Inflammatory macrophage treated with lipopolysaccharide for 1 hour (primary cell): ENCODE results near the gene ARL6.

Experiments
- DNase-seq, 2 donors: peaks; one replicate each; pipeline ENCODE4 v3.0.0-alpha.2; 2020 to 2022

The ARL6 gene, protein sequence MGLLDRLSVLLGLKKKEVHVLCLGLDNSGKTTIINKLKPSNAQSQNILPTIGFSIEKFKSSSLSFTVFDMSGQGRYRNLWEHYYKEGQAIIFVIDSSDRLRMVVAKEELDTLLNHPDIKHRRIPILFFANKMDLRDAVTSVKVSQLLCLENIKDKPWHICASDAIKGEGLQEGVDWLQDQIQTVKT

GRCh38 chr3:97764407-97765238, at the start of gene ARL6:
Gene ARL6 (plus strand): TSS chr3:97764758. CDS start chr3:97768108, 3,350 bp downstream.
- peak; percentile 62 to 71 for DNase-seq

GRCh38 chr3:97719156-97719821, 45.3 kb upstream of the ARL6 start:
- peak; percentile 35 to 77 for DNase-seq

- DNase-seq: no peak
Observed at GRCh38 chr3:97720417-97720816, 44.1 kb upstream of the ARL6 start.

- DNase-seq: no peak
Observed at GRCh38 chr3:97721446-97721845, 43.1 kb upstream of the ARL6 start.

DNA sequence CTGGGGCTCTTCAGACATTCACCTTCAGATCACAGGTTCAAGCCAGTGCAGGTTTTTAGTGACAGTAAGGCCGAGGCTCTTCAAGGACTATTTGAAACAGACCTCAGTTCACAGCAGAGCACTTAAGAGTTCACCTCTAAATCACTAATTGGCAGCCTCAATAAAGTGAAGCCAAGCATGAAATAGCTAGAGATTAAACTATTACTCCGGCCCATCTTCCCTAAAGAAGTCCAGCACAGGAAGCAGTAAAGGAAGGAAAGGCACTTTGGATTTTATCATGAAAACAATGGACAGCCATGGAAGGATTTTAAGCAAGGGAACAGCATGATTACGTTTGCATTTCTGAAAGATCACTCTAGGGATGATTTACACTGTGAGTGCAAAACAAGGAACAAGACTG, 27.6 kb upstream of the ARL6 start:
- no peak for DNase-seq

DNA sequence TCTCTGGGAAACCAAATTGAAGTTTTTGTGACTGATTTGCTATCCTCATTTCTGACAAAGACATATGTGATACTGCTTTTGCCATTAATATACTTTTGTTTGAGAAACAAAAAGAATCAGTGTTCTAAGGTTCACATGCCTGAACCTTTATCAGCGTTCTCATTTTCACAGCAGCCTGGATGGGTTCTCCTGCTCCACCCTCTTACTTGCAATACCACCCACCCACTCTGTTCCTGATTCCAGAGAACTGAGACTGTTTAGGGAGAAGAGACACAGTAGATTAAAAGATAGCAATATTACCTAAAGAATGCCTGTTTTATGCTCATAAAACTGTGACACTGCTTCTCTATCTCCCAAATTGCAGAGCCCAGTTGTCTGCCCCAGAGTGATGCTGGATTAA, 25.8 kb upstream of the ARL6 start:
- no peak for DNase-seq

DNA sequence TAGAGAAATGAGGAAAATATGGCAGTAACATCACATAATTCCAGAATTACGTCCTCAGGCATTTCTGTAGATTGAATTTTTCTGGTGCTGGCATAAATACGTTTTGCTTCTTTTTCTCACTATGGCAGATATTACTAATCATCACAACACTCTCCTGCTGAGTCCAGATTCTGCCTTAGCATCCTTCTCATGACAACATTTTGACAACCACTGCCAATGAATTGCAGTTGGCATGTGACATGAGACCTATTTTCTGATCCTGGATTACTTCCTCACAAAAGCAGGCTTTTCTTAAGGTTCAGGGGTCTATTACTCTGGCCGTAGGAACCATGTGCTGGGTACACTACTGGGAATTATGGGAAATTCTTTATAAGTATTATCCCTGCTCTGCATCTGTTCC, 22.5 kb upstream of the ARL6 start:
- DNase-seq: no peak

DNA sequence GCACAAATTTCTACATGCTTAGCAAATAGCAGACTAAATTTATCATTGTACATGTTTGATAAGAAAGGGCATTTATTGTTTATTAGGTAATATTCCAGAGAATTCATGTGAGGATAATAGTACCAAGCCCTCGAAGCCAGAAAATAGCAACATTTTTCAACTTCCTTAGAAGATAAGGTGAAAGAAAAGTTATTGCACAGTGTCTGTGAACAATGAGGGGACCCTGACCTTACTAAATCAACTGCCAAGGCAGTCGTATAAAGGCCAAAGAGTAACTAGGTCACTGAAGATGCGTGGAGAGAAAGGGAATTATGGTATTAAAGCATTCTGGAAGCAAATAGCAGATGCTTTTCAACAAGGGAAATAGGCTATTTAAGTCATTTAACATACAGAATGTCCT, 20.3 kb upstream of the ARL6 start:
- no peak for DNase-seq

- DNase-seq: no peak
Observed at GRCh38 chr3:97763586-97764406, 762 bp upstream of the ARL6 start.

DNA sequence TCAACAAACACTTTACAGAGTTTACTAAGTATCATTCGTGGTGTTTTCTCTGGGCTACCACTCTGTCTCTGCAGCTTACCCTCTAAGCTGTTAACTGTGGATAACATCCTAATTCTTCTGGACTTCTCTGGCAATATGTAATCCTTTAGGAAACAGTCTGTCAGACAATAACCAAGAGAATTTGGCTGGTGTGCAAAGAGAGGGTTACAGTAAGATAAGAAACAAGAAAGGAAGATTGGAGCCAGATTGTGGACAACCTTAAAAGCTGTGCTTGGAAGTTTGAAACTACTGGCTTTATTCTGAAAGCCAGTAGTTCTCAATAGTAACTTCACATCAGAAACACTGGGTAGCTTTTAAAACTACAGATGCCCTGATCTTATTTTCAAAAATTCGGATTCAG, 778 bp downstream of the ARL6 start:
- DNase-seq: no peak

- DNase-seq: no peak
Observed at GRCh38 chr3:97772926-97773325, 8.4 kb downstream of the ARL6 start.

- no peak for DNase-seq
Observed at GRCh38 chr3:97778152-97778551, 13.6 kb downstream of the ARL6 start.

DNA sequence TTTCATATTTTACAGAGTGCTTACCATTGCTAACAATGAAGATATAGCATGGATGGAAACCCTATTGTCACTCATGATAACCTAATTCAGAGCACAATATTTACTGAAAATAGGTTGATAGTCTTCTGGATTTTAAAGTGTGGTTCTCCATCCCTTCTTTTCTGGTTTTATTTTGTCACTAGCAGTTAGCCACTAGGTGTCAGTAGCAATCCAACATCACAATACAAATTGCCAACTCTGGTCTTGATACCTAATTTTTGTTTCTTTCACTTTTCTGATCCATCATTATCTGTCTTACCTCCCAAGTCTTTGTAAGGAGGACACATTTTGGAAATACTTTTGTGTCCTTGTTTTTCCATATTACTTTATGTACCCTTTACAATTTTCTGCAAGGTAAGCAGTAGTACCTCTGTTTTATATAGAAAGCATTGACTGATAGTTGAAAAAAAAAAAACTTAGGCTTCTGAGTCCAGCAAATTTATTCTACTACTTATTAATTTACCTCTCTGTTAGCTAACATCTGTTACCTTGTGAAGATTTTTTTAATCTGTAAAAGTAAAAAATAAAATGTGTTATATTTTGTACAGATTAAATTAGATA, 29.0 kb downstream of the ARL6 start:
- DNase-seq: peak; percentile 20 to 69

DNA sequence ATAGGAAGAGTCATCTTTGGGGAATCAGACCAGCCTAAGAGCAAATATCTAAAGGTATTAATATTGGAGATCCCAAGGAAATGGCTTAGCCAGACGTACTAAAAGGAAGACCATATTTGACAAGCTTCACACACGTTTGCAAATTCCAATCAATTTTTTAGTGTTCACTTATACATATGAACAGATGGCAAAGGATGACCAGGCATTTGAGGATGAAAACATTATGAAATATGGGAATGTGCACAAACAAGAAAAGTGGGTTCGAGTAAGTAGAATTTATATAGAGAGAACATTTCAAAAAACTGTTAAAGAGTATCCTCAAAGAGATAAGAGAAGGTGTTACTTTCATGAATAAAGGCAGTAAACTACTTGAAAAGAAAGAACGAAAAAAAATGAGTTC, 31.4 kb downstream of the ARL6 start:
- no peak for DNase-seq

DNA sequence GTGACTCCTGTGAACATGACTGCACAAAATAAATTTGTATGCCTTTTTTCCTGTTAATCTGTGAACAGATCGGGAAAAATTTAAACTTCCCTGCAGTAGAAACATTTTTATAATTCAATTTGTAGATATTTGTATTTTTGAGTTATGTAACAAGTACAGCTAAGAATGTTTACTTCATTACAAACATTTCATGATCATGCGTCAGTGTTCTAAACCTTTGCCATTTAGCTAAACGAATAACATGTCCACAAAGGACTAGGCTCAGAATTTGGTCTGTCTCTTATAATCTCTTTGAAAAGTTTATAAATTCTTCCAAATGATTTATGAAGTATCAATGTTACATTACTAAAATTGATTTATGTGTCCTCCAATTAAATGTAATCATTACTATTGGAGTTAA, 39.9 kb downstream of the ARL6 start:
- DNase-seq: no peak

DNA sequence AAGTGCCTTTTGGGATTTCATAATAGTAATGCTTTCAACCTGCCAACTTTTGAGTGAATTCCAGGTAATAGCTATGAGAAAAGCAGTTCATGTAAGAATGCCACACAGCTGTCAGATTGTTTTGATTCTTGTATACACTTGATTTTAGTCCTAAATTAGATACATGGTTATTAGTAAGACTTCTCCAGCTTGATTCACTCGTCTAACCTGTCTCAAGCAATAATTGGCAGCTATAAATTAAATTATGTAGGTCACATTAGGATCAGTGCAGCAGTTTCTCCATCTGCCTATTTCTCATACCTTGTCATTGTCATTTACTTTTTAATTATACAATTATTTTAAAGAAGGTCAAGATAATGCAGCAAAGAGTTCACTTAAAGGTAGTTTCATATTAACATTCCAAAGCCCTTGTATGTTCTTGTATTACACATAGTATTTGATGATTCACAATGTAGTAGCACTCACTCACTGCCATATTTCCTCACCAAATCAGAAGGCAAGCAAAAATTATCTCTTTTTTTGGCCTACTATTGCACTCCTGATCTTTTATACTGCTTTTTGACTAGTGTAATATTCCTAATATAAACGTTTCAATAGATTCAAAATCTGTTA, 46.3 kb downstream of the ARL6 start:
- DNase-seq: no peak

DNA sequence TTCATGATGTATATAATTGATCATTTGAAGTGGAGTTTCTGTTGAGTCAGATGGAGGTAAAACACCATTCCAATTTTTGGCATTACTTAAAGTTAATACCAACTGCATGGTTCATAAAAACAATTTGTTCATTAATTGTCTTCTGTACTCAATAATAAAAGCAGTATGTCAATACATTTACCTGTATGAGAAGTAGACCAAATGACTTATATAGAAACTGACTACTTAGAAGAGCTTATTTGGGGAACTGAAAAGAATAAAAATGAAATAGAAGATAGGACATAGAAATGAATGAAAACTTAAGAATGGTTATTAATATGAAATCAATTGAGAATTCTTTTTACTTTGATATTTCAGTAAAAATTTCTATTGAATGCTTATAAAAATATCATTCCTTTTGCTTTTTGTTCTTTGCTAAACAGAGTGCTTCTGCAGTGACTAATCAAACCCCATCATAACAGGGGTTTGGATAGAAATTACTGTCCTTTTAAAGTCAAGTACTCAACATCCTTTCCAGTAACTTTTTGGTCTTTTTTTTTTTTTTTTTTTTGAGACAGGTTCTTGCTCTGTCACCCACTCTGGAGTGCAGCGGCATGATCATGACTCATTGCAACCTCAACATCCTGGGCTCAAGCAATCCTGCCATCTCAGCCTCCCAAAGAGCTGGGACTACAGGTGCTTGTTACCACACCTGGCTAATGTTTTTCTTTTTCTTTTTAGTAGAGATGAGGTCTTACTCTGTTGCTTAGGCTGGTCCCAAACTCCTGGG, 50.8 kb downstream of the ARL6 start:
- no peak for DNase-seq

DNA sequence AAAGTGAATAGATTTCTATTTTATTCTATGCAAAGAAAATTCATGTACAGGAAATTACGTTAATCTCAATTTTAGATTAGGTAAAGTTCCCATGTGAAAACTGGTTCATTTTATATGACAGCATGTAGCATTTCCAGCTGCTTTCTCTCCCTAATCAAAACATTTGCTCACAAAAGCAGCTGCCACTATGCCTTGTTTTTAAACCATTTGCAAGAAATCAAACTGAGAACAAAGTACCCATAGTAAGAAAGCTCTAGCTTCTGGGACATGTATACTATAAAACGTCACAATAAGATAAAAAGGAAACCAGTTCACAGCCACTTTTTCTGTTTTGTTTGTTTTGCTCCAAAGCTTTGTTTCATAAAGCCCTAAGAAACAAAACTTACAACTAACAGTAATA, 52.3 kb downstream of the ARL6 start:
- no peak for DNase-seq

DNA sequence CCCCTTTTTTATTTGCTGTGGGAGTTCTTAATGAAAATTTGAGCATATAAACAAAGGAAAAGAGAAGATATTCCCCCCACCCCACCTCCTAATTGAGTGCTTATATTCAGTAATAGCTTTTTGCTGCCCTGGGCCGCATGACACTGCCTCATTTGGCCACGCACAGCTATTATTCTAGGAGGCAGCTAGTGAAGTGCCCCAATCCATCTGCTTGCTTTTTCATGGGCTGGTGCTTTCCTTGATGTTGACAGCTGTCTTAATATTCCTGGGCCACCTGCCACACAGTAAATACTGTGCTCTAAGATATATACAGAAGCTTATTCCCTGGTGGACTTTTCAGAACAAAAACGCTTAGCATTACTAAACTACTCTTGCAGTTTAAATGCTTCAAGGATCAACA, 53.4 kb downstream of the ARL6 start:
- no peak for DNase-seq

- no peak for DNase-seq
Observed at GRCh38 chr3:97820780-97821179, 56.2 kb downstream of the ARL6 start.

DNA sequence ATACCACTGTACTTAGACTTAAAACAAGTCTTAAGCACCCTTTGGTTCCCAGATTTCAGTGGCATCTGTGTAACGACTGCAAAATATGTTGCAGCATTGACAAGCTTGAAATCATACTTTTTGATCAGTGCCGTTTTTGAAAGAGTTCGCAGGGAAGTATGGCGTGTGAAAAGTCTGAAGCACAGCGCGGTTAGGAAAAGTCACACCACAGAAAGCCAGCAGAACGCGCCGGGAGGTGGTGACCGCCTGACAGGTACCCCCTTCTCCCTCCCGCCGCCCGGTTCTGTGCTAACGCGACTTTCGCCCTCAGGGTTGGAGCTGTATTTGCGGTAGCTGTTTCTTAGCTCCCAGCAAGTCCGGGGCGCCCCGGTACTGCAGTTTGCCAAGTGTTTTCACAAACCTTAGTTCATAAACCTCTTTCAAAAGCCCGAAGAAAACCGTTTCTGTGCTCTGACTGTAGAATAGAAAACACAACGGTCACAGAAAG, 56.8 kb downstream of the ARL6 start:
- no peak for DNase-seq
